Activated CD4-positive, alpha-beta T cell treated with anti-CD3 and anti-CD28 coated beads, Interleukin-2, amount 10 ng/mL, durations not matched to agents 24 days and 14 days (primary cell): Measurements from ENCODE around the gene MYH11. TPM values are rescaled to one million over a fixed set of nuclear protein-coding genes. Genes with fewer than 3 reads are reported as not detected.

Experiments used
- DNase-seq: peaks from one replicate; pipeline ENCODE4 v3.0.0; 2022
- H3K27ac Mint-ChIP-seq: one replicate; pipeline ENCODE4 v1.8.0; 2022; ENCODE audit warnings: mild to moderate bottlenecking, mixed read lengths
- H3K27me3 Mint-ChIP-seq: one replicate; pipeline ENCODE4 v1.8.0; 2022; ENCODE audit warnings: mixed read lengths
- H3K36me3 Mint-ChIP-seq: one replicate; pipeline ENCODE4 v1.8.0; 2022; ENCODE audit warnings: low read depth, mild to moderate bottlenecking, mixed read lengths
- H3K4me1 Mint-ChIP-seq: one replicate; pipeline ENCODE4 v1.8.0; 2021; ENCODE audit warnings: mixed read lengths
- H3K4me3 Mint-ChIP-seq: one replicate; pipeline ENCODE4 v1.8.0; 2022; ENCODE audit warnings: mild to moderate bottlenecking, moderate library complexity, mixed read lengths
- H3K9me3 Mint-ChIP-seq: one replicate; pipeline ENCODE4 v1.8.0; 2021; ENCODE audit warnings: mixed read lengths
- intact Hi-C: fragments of 100-400 bp; cut with micrococcal nuclease; formaldehyde crosslinking; loops from one replicate; pipeline ENCODE4 v1.15.1; 2023
- total RNA-seq: library from RNA; stranded (reverse); gene quantifications from 2 replicates; pipeline ENCODE4 v1.2.3, GENCODE V29; 2022

Gene MYH11
- total RNA-seq, 1 donor from 2014 or later: not detected

GRCh38 chr16:15768201-15768600 lies 88.6 kb downstream of the MYH11 start:
- no peaks in the 10 kb centered on the region for H3K36me3 Mint-ChIP-seq
- intact Hi-C loops: loop anchor here (5.0 kb wide), 2 partner anchors 54 to 359 kb away; no protein-coding TSS in a partner anchor

DNA sequence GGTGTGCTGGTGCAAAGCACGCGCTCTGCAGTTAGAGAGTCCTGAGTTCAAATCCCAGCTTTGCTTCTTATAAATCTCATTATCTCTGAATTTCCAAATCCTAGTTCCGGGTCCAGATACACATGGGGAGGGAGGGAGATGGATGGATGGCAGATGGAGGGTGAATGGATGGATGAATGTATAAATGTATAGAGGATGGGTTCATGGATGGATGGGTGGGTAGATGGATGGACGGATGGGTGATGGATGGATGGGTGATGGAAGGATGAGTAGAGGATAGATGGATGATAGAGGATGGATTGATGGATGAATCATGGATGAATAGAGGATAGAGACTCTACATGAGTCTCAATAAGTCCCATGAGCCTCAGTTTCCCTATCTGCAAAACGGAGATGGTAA lies 89.9 kb downstream of the MYH11 start:
- Mint-ChIP-seq H3K4me1 (peaks cover 2% of the 10 kb centered on the region), H3K4me3 (no peak overlapping the region), H3K27me3 (peaks cover 4% of the 10 kb centered on the region), H3K27ac (no peak overlapping the region), H3K9me3 (no peaks in the 10 kb centered on the region), H3K36me3 (no peaks in the 10 kb centered on the region)
- no peak for DNase-seq
- intact Hi-C loops: loop anchor here (2.0 to 5.0 kb wide), 3 partner anchors 55 to 428 kb away; no protein-coding TSS in a partner anchor

More at GRCh38 chr16:15768201-15768600, 88.6 kb downstream of the MYH11 start:
- H3K4me3 Mint-ChIP-seq: no peak overlapping the region
- H3K9me3 Mint-ChIP-seq: no peaks in the 10 kb centered on the region
- peaks cover 2% of the 10 kb centered on the region for H3K4me1 Mint-ChIP-seq
- H3K27me3 Mint-ChIP-seq: peaks cover 4% of the 10 kb centered on the region
- H3K27ac Mint-ChIP-seq: no peak overlapping the region
- DNase-seq: no peak

DNA sequence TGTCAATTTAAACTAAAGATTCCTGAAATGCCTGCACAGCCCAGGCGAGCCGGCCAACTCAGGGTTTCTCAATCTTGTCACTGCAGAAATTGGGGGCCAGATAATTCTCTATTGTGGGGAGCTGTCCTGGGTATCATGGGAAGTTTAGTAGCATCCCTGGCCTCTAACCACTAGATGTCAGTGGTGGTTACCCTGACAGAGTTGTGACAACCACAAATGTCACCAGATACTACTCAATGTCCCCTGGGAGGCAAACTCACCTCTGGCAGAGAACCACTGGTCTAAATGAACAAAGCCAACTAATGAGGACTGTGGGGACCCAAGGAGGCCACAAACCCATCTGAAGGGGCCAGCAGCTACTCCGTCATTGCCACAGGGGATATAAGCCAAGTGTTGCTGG lies 90.9 kb downstream of the MYH11 start:
- DNase-seq: peak; percentile 84
- H3K4me1 Mint-ChIP-seq: peaks cover 2% of the 10 kb centered on the region
- H3K27ac Mint-ChIP-seq: no peak overlapping the region
- no peaks in the 10 kb centered on the region for H3K9me3 Mint-ChIP-seq
- intact Hi-C loops: loop anchor here (2.0 to 5.0 kb wide), 3 partner anchors 56 to 429 kb away; no protein-coding TSS in a partner anchor
- no peak overlapping the region for H3K4me3 Mint-ChIP-seq
- H3K36me3 Mint-ChIP-seq: no peaks in the 10 kb centered on the region
- peaks cover 4% of the 10 kb centered on the region for H3K27me3 Mint-ChIP-seq

DNA sequence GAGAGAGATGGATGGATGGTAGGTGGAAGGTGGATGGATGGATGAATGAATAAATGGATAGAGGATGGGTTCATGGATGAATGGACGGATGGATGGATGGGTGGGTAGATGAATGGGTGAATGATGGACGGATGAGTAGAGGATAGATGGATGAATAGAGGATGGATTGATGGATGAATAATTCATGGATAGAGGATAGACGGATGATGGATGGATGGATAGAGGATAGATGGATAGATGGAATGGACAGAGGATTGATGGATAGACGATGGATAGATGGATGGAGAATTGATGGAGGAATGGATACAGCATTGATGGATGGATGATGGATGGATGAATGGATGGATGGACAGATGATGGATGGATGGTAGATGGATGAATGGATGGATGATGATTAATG lies 91.7 kb downstream of the MYH11 start:
- Mint-ChIP-seq H3K27me3 (peaks cover 7% of the 10 kb centered on the region), H3K27ac (no peak overlapping the region), H3K36me3 (no peaks in the 10 kb centered on the region), H3K4me1 (peaks cover 2% of the 10 kb centered on the region), H3K4me3 (no peak overlapping the region), H3K9me3 (no peaks in the 10 kb centered on the region)
- intact Hi-C loops: loop anchor here (5.0 kb wide), 2 partner anchors 57 to 362 kb away; no protein-coding TSS in a partner anchor
- DNase-seq: no peak

DNA sequence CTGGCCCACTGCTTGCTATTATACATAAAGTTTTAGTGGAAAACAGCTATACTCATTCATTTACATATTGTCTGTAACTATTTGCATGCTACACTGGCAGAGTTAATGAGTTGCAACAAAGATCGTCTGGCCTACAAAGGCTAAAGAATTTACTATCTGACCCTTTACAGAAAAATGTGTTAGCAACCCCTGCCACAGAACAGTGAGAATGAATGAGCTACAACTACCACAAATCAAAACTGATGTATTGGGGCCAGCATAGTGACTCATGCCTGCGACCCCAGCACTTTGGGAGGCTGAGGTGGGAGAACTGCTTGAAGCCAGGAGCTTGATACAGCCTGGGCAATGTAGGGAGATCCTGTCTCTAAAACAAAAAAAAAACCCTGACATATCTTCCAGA lies 92.7 kb downstream of the MYH11 start:
- Mint-ChIP-seq H3K27me3 (peaks cover 8% of the 10 kb centered on the region), H3K4me3 (no peak overlapping the region), H3K36me3 (no peaks in the 10 kb centered on the region), H3K27ac (no peak overlapping the region), H3K9me3 (no peaks in the 10 kb centered on the region), H3K4me1 (peaks cover 2% of the 10 kb centered on the region)
- intact Hi-C loops: no loop called here
- DNase-seq: no peak

GRCh38 chr16:15760129-15760528 lies 96.7 kb downstream of the MYH11 start:
- no peak overlapping the region for H3K27ac Mint-ChIP-seq
- no peaks in the 10 kb centered on the region for H3K9me3 Mint-ChIP-seq
- no peaks in the 10 kb centered on the region for H3K4me1 Mint-ChIP-seq
- H3K36me3 Mint-ChIP-seq: no peaks in the 10 kb centered on the region
- intact Hi-C loops: no loop called here
- H3K27me3 Mint-ChIP-seq: peaks cover 7% of the 10 kb centered on the region
- H3K4me3 Mint-ChIP-seq: no peak overlapping the region
- no peak for DNase-seq

- intact Hi-C loops: no loop called here
- no peaks in the 10 kb centered on the region for H3K9me3 Mint-ChIP-seq
- H3K4me3 Mint-ChIP-seq: no peak overlapping the region
- H3K4me1 Mint-ChIP-seq: no peaks in the 10 kb centered on the region
- H3K36me3 Mint-ChIP-seq: no peaks in the 10 kb centered on the region
- peaks cover 4% of the 10 kb centered on the region for H3K27me3 Mint-ChIP-seq
- no peak overlapping the region for H3K27ac Mint-ChIP-seq
- DNase-seq: no peak
These were observed 97.8 kb downstream of the MYH11 start for GRCh38 chr16:15759070-15759469.

- Mint-ChIP-seq H3K4me1 (no peaks in the 10 kb centered on the region), H3K36me3 (no peaks in the 10 kb centered on the region), H3K4me3 (no peak overlapping the region), H3K27me3 (peaks cover 4% of the 10 kb centered on the region), H3K9me3 (no peaks in the 10 kb centered on the region), H3K27ac (no peak overlapping the region)
- intact Hi-C loops: no loop called here
- peak; percentile 65 for DNase-seq
These were observed 99.1 kb downstream of the MYH11 start for GRCh38 chr16:15757630-15758251.

DNA sequence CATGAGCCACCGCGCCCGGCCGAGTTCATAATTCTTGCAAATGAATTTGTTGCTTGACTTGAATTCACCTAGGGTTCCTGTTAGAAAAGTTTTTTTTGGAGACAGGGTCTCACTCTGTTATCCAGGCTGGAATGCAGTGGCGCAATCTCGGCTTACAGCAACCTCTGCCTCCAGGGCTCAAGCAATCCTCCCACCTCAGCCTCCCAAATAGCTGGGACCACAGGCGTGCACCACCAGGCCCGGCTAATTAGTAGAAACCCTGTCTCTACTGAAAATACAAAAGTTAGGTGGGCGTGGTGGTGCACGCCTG lies 99.8 kb downstream of the MYH11 start:
- no peak for DNase-seq
- Mint-ChIP-seq H3K27ac (no peak overlapping the region), H3K4me3 (no peak overlapping the region), H3K27me3 (peaks cover 4% of the 10 kb centered on the region), H3K36me3 (no peaks in the 10 kb centered on the region), H3K9me3 (no peaks in the 10 kb centered on the region), H3K4me1 (no peaks in the 10 kb centered on the region)
- intact Hi-C loops: no loop called here

DNA sequence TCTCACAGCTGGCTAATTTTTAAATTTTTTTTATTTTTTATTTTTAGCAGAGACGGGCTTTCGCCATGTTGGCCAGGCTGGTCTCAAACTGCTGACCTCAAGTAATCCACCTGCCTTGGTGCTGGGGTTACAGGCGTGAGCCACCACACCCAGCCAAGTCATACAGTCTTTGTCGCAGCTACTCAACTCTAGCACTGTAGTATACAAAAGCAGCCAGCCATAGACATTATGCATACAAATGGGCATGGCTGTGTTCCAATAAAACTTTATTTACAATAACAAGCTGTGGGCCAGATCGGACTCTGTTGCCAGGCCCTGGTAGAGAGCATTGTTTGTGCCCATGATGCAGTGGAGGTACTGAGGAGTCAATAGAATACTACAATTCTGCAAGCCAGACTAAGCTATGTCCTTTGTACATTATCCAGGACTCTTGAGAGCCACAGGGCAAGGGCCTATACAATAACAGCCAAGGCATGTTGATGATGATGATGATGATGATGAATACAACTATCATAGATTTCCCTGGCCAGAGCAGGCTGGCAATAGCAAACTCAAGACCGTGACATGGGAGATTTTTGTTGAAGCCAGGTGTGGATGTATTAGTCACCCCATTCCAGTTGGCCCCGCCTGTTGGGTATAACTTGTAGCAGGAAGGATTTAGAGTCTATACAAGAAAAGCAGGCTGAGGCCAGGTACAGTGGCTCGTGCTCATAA lies 101.8 kb downstream of the MYH11 start:
- Mint-ChIP-seq H3K4me1 (no peaks in the 10 kb centered on the region), H3K27me3 (no peaks in the 10 kb centered on the region), H3K4me3 (no peak overlapping the region), H3K27ac (no peak overlapping the region), H3K36me3 (no peaks in the 10 kb centered on the region), H3K9me3 (no peaks in the 10 kb centered on the region)
- intact Hi-C loops: no loop called here
- DNase-seq: no peak

GRCh38 chr16:15752717-15753488 lies 103.9 kb downstream of the MYH11 start:
- Mint-ChIP-seq H3K36me3 (no peaks in the 10 kb centered on the region), H3K4me3 (no peak overlapping the region), H3K9me3 (no peaks in the 10 kb centered on the region), H3K4me1 (no peaks in the 10 kb centered on the region), H3K27me3 (no peaks in the 10 kb centered on the region), H3K27ac (no peak overlapping the region)
- intact Hi-C loops: no loop called here
- DNase-seq: no peak

GRCh38 chr16:15751940-15752339 lies 104.9 kb downstream of the MYH11 start:
- no peak for DNase-seq
- H3K27ac Mint-ChIP-seq: no peak overlapping the region
- intact Hi-C loops: no loop called here
- H3K27me3 Mint-ChIP-seq: no peaks in the 10 kb centered on the region
- H3K4me1 Mint-ChIP-seq: no peaks in the 10 kb centered on the region
- no peak overlapping the region for H3K4me3 Mint-ChIP-seq
- no peaks in the 10 kb centered on the region for H3K36me3 Mint-ChIP-seq
- H3K9me3 Mint-ChIP-seq: no peaks in the 10 kb centered on the region

DNA sequence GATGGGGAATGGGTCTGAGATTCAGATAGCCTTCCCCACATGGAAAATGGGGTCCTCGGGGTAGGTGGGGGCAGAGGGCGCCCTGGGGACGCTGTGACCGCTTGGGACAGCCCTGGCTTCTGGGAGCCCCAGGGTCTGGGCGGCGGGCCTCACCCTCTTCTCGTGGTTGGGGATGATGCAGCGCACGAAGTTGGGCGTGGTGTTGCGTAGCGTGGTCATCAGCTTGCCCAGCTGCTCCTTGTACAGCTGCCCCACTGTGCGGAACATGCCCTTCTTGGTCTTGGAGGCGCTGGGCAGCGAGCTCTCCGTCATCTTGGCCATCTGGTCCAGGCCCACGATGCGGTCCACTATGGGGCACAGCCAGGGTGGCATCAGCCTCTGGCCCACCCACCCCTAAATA lies 106.8 kb downstream of the MYH11 start:
- H3K27me3 Mint-ChIP-seq: no peaks in the 10 kb centered on the region
- H3K27ac Mint-ChIP-seq: no peak overlapping the region
- H3K4me3 Mint-ChIP-seq: no peak overlapping the region
- H3K9me3 Mint-ChIP-seq: no peaks in the 10 kb centered on the region
- no peaks in the 10 kb centered on the region for H3K4me1 Mint-ChIP-seq
- no peaks in the 10 kb centered on the region for H3K36me3 Mint-ChIP-seq
- DNase-seq: no peak
- intact Hi-C loops: no loop called here

DNA sequence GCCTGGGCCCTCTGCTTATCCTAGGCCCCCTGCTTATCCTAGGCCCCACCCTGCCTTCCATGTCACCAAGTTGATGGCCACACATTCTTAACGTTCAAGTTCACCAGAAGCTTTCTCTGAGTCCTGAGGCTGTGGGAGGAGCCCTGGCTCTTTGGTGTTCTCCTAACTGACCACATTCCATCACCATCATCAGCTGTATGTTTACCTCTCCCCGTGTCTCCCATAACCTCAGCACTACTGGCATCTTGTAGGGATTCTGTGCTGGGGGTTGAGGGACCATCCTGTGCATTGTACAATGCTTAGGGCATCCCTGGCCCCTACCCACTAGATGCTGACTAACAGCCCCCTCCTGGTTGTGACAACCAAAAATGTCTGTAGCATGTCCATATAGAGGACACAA lies 107.5 kb downstream of the MYH11 start:
- no peaks in the 10 kb centered on the region for H3K4me1 Mint-ChIP-seq
- no peaks in the 10 kb centered on the region for H3K36me3 Mint-ChIP-seq
- no peaks in the 10 kb centered on the region for H3K9me3 Mint-ChIP-seq
- H3K4me3 Mint-ChIP-seq: no peak overlapping the region
- no peak for DNase-seq
- H3K27me3 Mint-ChIP-seq: no peaks in the 10 kb centered on the region
- intact Hi-C loops: no loop called here
- no peak overlapping the region for H3K27ac Mint-ChIP-seq
